ENCODE measurements around the gene CARD6.
"Not testable (repeated sequence)": the region's sequence is repeated elsewhere in the genome, so short reads cannot be mapped to it uniquely, and the experiment has no call there.

CARD6 gene

GRCh38 chr5:40873286-40873880, 32.2 kb downstream of the CARD6 start:
- no peak for DNase-seq (ENCODE audit: low read depth)

GRCh38 chr5:40875958-40876357, 34.8 kb downstream of the CARD6 start:
- no peak for DNase-seq (ENCODE audit: low read depth)

- DNase-seq (ENCODE audit: low read depth), result no peak
These were observed 36.3 kb downstream of the CARD6 start for GRCh38 chr5:40877371-40877988.

GRCh38 chr5:40879163-40879942, 38.2 kb downstream of the CARD6 start:
- no peak for DNase-seq (ENCODE audit: low read depth)

GRCh38 chr5:40882291-40882690, 41.1 kb downstream of the CARD6 start:
- no peak for DNase-seq (ENCODE audit: low read depth)

GRCh38 chr5:40883051-40883450, 41.9 kb downstream of the CARD6 start:
- not testable (repeated sequence) for DNase-seq (ENCODE audit: low read depth)

- not testable (repeated sequence) for DNase-seq (ENCODE audit: low read depth)
These were observed 54.6 kb downstream of the CARD6 start for GRCh38 chr5:40895440-40896425.

- no peak for DNase-seq (ENCODE audit: low read depth)
These were observed 63.2 kb downstream of the CARD6 start for GRCh38 chr5:40904205-40904993.

- no peak for DNase-seq (ENCODE audit: low read depth)
These were observed 63.8 kb downstream of the CARD6 start for GRCh38 chr5:40904994-40905306.

- DNase-seq (ENCODE audit: low read depth), result no peak
These were observed 65.2 kb downstream of the CARD6 start for GRCh38 chr5:40906351-40906751.

- DNase-seq (ENCODE audit: low read depth), result no peak
These were observed 68.1 kb downstream of the CARD6 start, which contains the start of gene C7 for GRCh38 chr5:40909264-40909663. Gene C7 (plus strand): TSS chr5:40909497. CDS start chr5:40909611, 114 bp downstream.

GRCh38 chr5:40909723-40910122, 68.6 kb downstream of the CARD6 start:
- no peak for DNase-seq (ENCODE audit: low read depth)
